ENCODE results near the gene RFFL.

DNA sequence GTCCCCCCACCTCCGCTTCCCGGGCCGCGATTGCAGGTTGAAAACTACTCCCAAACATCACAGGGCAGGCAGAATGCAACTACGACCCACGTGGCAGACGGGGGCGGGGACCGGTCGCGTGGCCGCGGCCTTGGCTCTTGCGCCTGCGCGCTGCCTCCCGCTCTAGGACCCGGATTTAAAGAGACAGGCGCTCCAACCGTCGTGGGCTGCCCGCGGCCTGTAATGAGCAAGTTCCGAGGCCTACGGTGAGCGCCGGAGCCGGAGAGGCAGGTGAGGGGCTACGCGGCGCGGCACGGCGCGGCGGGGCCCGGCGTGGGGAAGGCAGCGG, 83.2 kb downstream of the RFFL start, which contains the start of gene LIG3:
- TF ChIP-seq, protein P1, sequence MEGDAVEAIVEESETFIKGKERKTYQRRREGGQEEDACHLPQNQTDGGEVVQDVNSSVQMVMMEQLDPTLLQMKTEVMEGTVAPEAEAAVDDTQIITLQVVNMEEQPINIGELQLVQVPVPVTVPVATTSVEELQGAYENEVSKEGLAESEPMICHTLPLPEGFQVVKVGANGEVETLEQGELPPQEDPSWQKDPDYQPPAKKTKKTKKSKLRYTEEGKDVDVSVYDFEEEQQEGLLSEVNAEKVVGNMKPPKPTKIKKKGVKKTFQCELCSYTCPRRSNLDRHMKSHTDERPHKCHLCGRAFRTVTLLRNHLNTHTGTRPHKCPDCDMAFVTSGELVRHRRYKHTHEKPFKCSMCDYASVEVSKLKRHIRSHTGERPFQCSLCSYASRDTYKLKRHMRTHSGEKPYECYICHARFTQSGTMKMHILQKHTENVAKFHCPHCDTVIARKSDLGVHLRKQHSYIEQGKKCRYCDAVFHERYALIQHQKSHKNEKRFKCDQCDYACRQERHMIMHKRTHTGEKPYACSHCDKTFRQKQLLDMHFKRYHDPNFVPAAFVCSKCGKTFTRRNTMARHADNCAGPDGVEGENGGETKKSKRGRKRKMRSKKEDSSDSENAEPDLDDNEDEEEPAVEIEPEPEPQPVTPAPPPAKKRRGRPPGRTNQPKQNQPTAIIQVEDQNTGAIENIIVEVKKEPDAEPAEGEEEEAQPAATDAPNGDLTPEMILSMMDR (IDR thresholded peaks at IDR 0.05): no peak
- no peak for TF ChIP-seq POLR2A (IDR thresholded peaks at IDR 0.05)
